Thyroid gland (tissue), 4 donors: Measurements from ENCODE around the gene NT5C1B. TPM values are rescaled to one million over a fixed set of nuclear protein-coding genes. Genes with fewer than 3 reads are reported as not detected.

Source experiments
- DNase-seq, 2 donors: peaks; one replicate each; pipeline ENCODE4 v3.0.0-alpha.2; 2019
- H3K27ac ChIP-seq, 3 donors: fragments of 200-600 bp; sonication (generic); 1 replicate in 2 of 3; 2 replicates in 1 of 3; pipeline ENCODE4 v1.5.1; 2016 to 2019; ENCODE audit warnings: mild to moderate bottlenecking in 1 of 3, moderate library complexity in 1 of 3
- H3K27me3 ChIP-seq: fragments of 200-600 bp; sonication (generic); one replicate; pipeline ENCODE4 v1.5.1; 2019
- H3K36me3 ChIP-seq, 2 donors: fragments of 200-600 bp; sonication (generic); one replicate each; pipeline ENCODE4 v1.5.1; 2016 to 2019
- H3K4me1 ChIP-seq, 2 donors: fragments of 200-600 bp; sonication (generic); one replicate each; pipeline ENCODE4 v1.5.1; 2017 to 2019
- H3K4me3 ChIP-seq, 3 donors: fragments of 200-600 bp; sonication (generic); replicated peaks in 1 of 3; 1 replicate in 2 of 3; 2 replicates in 1 of 3; pipeline ENCODE4 v1.5.1; 2016; ENCODE audit warnings: mild to moderate bottlenecking in 1 of 3
- H3K9me3 ChIP-seq: fragments of 200-600 bp; sonication (generic); one replicate; pipeline ENCODE4 v1.5.1; 2017
- POLR2A ChIP-seq, 2 donors: fragments of 450-650 bp; IDR thresholded peaks; one replicate each; pipeline ENCODE4 v1.6.1; 2017; ENCODE audit warnings: antibody characterized with exemption in 2 of 2, mild to moderate bottlenecking in 2 of 2, moderate library complexity in 1 of 2
- WGBS, 2 donors: methylation state at CpG; one replicate each; pipeline ENCODE4 v1.1.5; 2017; 5-methylcytosine and 5-hydroxymethylcytosine counted together
- intact Hi-C: fragments of 100-400 bp; cut with DNase I; formaldehyde crosslinking; loops from one replicate; pipeline ENCODE4 v1.15.1; 2023
- total RNA-seq, 4 donors: library from RNA; depleted of rRNA; stranded (reverse); fragments of >200 nt; gene quantifications; one replicate each; pipeline ENCODE4 v1.2.3, GENCODE V29; 2016
- TF ChIP-seq, protein P1 (sequence below), 6 experiments: fragments of 200-600 bp in 3 of 6; fragments of 450-650 bp in 3 of 6; sonication (generic) in 3 of 6; IDR thresholded peaks; one replicate each; pipeline ENCODE4 v1.5.1; 2016 to 2019; ENCODE audit warnings: antibody characterized with exemption in 6 of 6, mild to moderate bottlenecking in 2 of 6, inconsistent platforms in 1 of 6, moderate library complexity in 1 of 6

Gene NT5C1B
- total RNA-seq, 4 donors from 2014 or later, result 0.13 TPM; not detected in 3

GRCh38 chr2:18619091-18619490, 29.7 kb upstream of the NT5C1B start:
- intact Hi-C loops, result no loop called here
- H3K27me3 ChIP-seq, result no peaks in the 10 kb centered on the region
- H3K9me3 ChIP-seq, result no peaks in the 10 kb centered on the region
- DNase-seq, result no peak
- H3K36me3 ChIP-seq, result no peaks in the 10 kb centered on the region
- H3K4me1 ChIP-seq, result no peaks in the 10 kb centered on the region
- WGBS, 2 donors, result 91% methylated on average over 2 of the region's 2 CpGs
- TF ChIP-seq, protein P1, sequence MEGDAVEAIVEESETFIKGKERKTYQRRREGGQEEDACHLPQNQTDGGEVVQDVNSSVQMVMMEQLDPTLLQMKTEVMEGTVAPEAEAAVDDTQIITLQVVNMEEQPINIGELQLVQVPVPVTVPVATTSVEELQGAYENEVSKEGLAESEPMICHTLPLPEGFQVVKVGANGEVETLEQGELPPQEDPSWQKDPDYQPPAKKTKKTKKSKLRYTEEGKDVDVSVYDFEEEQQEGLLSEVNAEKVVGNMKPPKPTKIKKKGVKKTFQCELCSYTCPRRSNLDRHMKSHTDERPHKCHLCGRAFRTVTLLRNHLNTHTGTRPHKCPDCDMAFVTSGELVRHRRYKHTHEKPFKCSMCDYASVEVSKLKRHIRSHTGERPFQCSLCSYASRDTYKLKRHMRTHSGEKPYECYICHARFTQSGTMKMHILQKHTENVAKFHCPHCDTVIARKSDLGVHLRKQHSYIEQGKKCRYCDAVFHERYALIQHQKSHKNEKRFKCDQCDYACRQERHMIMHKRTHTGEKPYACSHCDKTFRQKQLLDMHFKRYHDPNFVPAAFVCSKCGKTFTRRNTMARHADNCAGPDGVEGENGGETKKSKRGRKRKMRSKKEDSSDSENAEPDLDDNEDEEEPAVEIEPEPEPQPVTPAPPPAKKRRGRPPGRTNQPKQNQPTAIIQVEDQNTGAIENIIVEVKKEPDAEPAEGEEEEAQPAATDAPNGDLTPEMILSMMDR (IDR thresholded peaks at IDR 0.05), result no peak
- no peak for TF ChIP-seq POLR2A (IDR thresholded peaks at IDR 0.05)
- no peak overlapping the region for H3K4me3 ChIP-seq
- H3K27ac ChIP-seq, result no peak overlapping the region

GRCh38 chr2:18614041-18614440, 24.7 kb upstream of the NT5C1B start:
- H3K27ac ChIP-seq, result no peak overlapping the region
- no peaks in the 10 kb centered on the region for H3K9me3 ChIP-seq
- H3K27me3 ChIP-seq, result no peaks in the 10 kb centered on the region
- H3K4me3 ChIP-seq, result no peak overlapping the region
- TF ChIP-seq POLR2A (IDR thresholded peaks at IDR 0.05), result no peak
- TF ChIP-seq, protein P1 (IDR thresholded peaks at IDR 0.05), result no peak
- DNase-seq, result no peak
- H3K36me3 ChIP-seq, result no peaks in the 10 kb centered on the region
- no peaks in the 10 kb centered on the region for H3K4me1 ChIP-seq
- intact Hi-C loops, result no loop called here

DNA sequence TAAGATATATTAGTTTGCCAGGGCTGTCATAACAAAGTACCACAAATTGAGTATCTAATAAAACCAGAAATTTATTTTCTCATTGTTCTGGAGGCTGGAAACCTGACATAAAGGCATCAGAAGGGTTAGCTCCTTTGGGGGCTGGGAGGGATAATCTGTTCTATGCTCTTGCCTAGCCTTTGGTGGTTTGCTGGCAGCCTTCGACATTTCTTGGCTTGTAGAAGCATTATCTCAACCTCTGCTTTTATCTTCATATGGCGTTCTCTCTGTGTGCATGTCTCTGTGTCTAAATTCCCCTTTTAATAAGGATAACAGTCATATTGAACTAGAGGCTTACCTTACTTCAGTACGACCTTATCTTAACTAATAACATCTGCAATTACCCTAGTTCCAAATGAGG, 22.8 kb upstream of the NT5C1B start:
- Histone ChIP-seq H3K36me3 (no peaks in the 10 kb centered on the region), H3K4me1 (no peaks in the 10 kb centered on the region), H3K4me3 (no peak overlapping the region), H3K27me3 (no peaks in the 10 kb centered on the region), H3K27ac (no peak overlapping the region), H3K9me3 (no peaks in the 10 kb centered on the region)
- WGBS, 2 donors, result 88 to 89% methylated on average over 3 of the region's 3 CpGs
- TF ChIP-seq, protein P1 (IDR thresholded peaks at IDR 0.05), result no peak
- no peak for TF ChIP-seq POLR2A (IDR thresholded peaks at IDR 0.05)
- intact Hi-C loops, result no loop called here
- no peak for DNase-seq

GRCh38 chr2:18611604-18612003, 22.2 kb upstream of the NT5C1B start:
- H3K9me3 ChIP-seq, result no peaks in the 10 kb centered on the region
- no peaks in the 10 kb centered on the region for H3K4me1 ChIP-seq
- no peaks in the 10 kb centered on the region for H3K27me3 ChIP-seq
- intact Hi-C loops, result no loop called here
- no peak for DNase-seq
- H3K4me3 ChIP-seq, result no peak overlapping the region
- TF ChIP-seq POLR2A (IDR thresholded peaks at IDR 0.05), result no peak
- no peaks in the 10 kb centered on the region for H3K36me3 ChIP-seq
- H3K27ac ChIP-seq, result no peak overlapping the region
- WGBS, 2 donors, result 80 to 94% methylated on average over 1 of the region's 1 CpG

DNA sequence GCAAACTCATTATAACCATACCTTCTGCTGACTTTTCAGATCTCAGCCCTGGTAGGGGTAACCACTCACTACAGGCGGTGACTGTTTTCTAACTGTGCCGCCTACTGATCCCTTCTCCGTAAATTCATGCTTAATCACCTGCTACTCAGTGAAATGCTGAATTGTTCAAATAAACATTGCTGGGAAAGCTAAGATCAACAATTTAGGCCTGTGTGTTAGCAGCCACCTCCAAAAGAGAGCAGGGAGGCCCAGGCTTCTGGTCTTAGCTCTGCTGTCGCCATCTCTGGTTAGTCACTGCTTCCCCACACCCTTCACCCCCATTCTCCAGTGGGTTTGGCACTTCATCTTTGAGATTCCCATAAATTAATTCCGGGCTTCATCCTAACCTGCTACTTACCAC, 21.8 kb upstream of the NT5C1B start:
- no peak overlapping the region for H3K4me3 ChIP-seq
- 86 to 97% methylated on average over 5 of the region's 5 CpGs for WGBS, 2 donors
- no peak overlapping the region for H3K27ac ChIP-seq
- no peaks in the 10 kb centered on the region for H3K9me3 ChIP-seq
- no peaks in the 10 kb centered on the region for H3K36me3 ChIP-seq
- intact Hi-C loops, result no loop called here
- DNase-seq, result no peak
- no peaks in the 10 kb centered on the region for H3K4me1 ChIP-seq
- no peak for TF ChIP-seq POLR2A (IDR thresholded peaks at IDR 0.05)
- TF ChIP-seq, protein P1 (IDR thresholded peaks at IDR 0.05), result no peak
- no peaks in the 10 kb centered on the region for H3K27me3 ChIP-seq

DNA sequence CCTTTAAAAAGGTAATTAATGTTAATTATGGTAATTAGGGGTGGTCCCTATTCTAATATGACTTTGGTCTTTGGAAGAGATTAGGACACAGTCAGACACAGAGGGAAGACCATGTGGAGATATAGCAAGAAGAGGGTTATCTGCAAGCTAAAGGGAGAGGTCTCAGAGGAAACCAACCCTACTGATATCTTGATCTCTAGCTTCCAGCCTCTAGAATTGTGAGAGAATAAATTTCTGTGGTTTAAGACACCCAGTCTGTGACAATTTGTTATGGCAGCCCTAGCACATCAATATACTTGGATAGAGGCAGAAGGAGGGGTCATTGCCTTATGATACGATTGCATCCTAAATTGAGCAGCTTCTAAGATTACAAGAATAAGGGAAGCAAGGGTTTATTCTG, 21.3 kb upstream of the NT5C1B start:
- H3K9me3 ChIP-seq, result no peaks in the 10 kb centered on the region
- intact Hi-C loops, result no loop called here
- H3K4me3 ChIP-seq, result no peak overlapping the region
- H3K27me3 ChIP-seq, result no peaks in the 10 kb centered on the region
- no peak for DNase-seq
- H3K36me3 ChIP-seq, result no peaks in the 10 kb centered on the region
- no peaks in the 10 kb centered on the region for H3K4me1 ChIP-seq
- H3K27ac ChIP-seq, result no peak overlapping the region
- 57 to 86% methylated on average over 1 of the region's 1 CpG for WGBS, 2 donors
- TF ChIP-seq POLR2A (IDR thresholded peaks at IDR 0.05), result no peak
- TF ChIP-seq, protein P1 (IDR thresholded peaks at IDR 0.05), result no peak
